Measurements from ENCODE around the gene PIGV.

The PIGV gene

DNA sequence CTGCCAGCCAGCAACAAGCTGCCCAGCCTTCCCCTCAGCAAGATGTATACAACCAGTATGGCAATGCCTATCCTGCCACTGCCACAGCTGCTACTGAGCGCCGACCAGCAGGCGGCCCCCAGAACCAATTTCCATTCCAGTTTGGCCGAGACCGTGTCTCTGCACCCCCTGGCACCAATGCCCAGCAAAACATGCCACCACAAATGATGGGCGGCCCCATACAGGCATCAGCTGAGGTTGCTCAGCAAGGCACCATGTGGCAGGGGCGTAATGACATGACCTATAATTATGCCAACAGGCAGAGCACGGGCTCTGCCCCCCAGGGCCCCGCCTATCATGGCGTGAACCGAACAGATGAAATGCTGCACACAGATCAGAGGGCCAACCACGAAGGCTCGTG is 13.3 kb upstream of the PIGV start:
- no peak for DNase-seq

DNA sequence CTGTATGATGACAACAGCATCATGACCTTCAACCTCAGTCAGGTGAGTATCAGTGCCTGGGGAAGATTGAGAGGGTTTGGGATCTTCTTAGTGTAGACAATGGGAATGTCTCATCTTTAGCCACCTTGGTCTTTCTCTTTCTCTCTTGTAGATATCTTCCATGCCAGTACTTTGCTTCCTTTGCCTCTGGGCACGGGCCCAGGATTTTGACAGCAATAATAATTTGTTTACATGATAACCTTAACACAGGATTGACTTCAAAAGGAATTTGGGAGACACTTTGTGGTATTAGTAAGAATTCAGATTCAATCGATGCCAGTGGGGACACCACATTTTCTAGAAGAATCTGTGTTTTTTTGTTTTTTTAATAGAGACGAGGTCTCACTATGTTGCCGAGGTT is 12.1 kb upstream of the PIGV start:
- no peak for DNase-seq

DNA sequence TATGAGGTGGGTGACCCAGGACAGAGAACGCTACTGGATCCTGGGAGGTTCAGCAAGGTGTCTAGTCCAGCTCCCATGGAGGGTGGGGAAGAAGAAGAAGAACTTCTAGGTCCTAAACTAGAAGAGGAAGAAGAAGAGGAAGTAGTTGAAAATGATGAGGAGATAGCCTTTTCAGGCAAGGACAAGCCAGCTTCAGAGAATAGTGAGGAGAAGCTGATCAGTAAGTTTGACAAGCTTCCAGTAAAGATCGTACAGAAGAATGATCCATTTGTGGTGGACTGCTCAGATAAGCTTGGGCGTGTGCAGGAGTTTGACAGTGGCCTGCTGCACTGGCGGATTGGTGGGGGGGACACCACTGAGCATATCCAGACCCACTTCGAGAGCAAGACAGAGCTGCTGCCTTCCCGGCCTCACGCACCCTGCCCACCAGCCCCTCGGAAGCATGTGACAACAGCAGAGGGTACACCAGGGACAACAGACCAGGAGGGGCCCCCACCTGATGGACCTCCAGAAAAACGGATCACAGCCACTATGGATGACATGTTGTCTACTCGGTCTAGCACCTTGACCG is 8.6 kb upstream of the PIGV start:
- no peak for DNase-seq

DNA sequence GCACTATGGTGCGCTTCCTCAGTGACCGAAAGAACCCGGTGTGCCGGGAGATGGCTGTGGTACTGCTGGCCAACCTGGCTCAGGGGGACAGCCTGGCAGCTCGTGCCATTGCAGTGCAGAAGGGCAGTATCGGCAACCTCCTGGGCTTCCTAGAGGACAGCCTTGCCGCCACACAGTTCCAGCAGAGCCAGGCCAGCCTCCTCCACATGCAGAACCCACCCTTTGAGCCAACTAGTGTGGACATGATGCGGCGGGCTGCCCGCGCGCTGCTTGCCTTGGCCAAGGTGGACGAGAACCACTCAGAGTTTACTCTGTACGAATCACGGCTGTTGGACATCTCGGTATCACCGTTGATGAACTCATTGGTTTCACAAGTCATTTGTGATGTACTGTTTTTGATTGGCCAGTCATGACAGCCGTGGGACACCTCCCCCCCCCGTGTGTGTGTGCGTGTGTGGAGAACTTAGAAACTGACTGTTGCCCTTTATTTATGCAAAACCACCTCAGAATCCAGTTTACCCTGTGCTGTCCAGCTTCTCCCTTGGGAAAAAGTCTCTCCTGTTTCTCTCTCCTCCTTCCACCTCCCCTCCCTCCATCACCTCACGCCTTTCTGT is 7.3 kb upstream of the PIGV start:
- no peak for DNase-seq

DNA sequence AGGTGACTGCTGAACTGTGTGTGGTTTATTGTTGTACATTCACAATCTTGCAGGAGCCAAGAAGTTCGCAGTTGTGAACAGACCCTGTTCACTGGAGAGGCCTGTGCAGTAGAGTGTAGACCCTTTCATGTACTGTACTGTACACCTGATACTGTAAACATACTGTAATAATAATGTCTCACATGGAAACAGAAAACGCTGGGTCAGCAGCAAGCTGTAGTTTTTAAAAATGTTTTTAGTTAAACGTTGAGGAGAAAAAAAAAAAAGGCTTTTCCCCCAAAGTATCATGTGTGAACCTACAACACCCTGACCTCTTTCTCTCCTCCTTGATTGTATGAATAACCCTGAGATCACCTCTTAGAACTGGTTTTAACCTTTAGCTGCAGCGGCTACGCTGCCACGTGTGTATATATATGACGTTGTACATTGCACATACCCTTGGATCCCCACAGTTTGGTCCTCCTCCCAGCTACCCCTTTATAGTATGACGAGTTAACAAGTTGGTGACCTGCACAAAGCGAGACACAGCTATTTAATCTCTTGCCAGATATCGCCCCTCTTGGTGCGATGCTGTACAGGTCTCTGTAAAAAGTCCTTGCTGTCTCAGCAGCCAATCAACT is 6.4 kb upstream of the PIGV start:
- no peak for DNase-seq

DNA sequence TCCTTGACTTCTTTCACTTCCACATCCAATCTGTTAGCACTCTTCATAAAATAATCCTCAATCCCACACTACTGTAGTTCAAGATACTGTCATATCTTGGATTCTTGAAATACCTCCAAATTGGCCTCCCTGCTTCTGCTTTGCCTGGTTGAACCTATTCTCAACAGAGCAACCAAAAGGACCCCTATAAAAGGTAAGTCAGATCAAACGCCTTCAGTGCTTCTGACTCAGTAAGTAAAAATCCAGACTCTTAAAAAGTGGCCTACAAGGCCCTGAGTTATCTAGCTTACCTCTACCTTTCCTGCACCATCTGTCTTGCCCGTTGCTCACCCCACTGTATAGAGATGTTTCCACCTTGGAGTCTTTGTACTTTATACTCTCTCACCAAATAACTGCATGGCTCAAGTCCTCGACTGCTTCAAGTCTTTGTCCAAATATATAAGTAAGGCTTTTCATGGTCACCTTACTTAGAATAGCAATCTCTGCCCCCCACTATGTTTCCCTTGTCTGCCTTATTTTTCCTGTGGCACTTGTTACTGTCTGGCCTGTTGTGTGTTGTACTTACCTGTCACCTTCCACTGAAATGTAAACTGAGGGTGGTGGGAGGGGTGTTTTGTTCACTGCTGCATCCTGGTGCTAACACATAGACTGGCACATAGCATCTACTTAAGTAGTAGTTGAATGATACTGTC is 5.1 kb upstream of the PIGV start:
- DNase-seq, result no peak

DNA sequence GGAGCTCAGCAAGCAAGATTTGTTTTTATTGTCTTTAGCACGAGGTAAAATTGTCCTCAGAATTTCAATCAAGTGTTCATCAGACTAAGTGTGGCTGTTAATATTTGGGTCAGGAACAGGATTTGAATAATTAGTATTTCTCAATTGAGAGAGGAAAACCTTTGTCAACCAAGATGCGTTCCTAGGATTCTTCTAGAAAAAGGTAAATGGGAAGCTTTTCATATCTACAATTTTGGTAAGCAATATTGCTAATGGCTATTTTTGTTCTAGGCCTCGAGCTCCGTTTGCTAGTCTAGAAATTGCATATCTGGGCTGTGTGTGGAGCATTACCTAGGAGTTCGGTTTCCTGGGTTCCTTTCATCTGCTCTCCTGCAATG is 4.1 kb upstream of the PIGV start:
- DNase-seq, result no peak

DNA sequence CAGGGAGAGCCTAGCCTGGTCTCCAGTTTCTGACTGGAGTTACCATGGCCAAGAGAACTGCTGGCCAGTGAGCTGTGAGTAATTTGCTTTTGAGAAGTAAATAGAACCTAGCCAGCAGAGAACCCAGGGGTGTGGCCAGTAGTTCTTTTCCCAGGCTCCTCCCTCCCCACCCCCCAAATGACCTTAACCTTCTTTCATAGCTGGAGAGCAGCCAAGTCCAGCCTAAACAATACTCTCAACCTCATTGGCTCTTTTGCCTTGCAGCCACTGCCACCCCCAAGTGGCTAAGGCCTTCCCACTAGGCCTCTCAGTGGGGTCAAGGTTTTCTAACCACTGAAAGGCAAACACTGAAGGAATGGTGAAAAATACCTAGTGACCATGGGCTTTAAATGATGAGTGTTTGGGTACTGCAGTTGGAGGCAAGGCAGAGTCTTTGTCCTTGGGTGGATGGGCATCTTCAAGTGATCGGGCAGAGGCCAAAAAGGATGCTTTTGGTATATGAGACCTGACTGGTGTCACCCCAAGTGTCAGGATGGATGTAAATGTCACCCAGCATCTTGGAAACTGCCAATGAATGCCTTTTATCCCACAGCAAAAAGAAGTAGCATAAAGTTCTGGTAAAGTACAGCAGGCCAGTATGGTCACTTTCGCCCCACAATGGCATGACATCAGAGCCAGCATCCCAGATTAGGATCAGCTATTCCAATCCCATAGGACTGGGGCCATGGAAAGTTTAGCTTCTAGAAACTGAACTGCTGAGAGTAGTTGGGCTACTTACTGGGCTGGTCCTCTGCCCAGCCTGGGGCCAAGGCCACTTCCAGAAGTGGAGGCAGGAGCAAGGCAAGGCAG is 3.5 kb upstream of the PIGV start:
- DNase-seq, result no peak

DNA sequence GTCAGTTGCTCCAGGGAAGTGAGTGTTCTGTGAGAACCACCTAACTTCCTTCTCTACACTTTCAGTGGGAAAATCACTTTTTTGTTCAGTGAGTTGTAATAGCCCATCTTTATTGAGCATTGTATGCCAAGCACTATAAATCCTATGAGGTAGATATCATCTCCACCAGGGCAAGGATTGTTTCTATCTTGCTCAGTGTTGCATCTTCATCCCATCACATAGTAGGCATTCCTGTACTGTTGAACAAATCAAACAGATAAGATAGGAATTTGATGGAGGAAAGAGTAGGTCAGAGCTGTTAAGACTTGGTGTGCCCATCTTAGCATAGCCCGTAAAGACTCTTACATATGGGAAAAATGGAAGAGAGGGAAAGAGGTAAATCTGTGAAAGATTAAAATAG is 2.9 kb upstream of the PIGV start:
- DNase-seq, result no peak

DNA sequence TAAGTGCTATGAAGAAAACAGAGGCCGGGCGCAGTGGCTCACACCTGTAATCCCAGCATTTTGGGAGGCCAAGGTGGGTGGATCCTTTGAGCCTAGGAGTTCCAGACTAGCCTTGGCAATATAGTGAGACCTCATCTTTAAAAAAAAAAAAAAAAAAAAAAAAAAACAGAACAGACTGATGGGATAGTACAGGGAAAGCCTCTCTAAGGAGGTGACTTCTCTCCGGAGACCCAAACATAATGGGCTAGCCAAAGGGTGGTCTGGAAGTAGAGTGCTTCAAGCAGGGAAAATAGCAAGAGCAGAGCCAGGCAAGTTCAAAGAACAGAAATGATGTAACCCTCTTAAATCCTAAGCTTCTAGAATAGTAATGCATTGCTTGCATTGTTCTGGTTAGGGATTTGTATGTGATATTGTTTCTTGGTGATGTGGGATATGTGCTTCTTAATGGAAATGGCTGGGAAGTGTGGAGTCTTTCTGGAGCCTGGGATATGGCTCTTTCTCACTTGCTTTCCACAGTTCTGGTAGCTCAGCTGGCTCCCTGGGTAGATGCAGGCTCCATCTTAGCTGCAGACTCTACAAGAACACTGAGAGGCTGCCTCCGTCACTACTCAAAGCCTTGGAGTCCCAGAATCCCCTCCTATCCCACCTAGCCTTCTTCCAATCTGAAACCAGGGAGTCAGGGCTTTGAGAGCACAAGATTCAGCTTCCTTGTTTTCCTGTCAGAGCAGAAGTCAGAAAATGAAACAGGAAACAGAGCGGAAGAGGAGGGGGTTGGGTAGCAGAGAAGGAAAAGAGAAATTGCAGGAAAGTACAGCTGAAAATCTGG is 1.9 kb upstream of the PIGV start:
- no peak for DNase-seq

DNA sequence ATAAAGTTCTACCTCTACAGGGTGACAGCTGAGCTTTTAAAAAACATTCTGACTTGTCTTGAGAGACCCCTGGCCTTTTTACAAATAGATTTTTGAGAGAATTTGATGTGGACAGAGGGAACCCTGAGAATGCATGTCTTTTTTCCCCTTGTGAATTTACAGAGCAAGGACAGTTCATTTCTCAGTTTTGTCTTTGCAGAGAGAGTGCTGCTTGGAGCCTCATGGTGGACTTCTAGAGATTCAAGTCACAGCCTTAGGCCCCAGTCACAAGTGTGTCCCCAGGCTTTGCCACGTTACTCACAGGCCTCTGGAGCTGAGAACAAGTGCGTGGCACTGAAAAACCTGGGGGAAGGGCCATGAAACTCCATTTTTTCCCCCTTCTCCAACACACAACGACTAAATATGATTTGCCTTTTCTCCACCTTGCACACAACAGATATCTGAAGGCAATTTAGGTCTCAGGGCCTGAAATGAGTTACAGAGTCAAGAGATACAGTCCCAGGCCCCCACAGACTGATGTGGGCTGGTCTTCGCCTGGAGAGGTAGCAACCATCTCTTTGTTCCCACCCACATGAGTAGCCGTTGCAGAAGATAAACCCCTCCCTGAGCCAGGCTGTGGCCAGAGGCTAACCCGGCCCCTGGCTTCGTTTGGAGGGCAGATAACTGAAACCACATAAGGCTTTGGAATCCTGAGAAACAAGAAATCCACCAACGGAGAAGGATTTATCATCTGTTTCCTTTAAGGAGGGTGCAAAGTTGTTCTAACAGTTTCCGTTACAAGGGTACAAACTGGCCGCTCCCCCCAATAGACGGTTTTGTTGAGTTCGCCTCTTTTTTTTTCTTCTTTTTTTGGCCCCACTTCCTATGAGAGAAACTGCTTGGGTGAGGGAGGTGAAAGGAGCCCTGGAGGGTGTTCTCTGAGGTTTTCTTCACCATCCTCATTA is 1.0 kb upstream of the PIGV start:
- DNase-seq, result no peak

DNA sequence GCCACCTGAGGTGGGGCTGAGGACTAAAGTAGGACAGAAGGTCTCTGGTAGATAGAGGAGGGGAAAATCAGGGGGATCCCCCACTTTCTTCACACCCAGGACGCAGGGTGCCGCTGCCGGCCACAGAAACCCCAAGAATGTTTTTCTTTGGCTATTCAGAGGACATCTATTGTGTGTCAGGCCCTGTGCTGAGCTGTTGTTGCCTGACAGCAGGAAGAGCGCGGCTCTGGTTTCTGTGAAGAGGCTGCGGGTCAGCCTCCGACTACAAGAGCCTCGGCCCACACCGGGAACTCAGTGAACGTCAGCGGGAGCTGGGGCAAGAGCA is 407 bp upstream of the PIGV start:
- no peak for DNase-seq

DNA sequence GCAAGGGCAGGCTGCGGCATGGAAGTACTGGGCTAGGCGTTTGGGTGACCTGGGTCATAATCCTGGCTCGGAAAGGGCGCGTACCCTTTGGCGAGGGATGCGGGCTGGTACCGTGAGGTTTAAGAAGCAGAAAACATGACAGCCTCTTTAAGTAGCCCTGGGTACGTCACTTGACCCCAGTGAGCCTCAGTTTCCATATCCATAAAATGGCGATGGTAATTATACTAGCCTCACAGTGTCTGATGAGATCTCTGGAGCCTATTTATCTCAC is 700 bp downstream of the PIGV start:
- no peak for DNase-seq

DNA sequence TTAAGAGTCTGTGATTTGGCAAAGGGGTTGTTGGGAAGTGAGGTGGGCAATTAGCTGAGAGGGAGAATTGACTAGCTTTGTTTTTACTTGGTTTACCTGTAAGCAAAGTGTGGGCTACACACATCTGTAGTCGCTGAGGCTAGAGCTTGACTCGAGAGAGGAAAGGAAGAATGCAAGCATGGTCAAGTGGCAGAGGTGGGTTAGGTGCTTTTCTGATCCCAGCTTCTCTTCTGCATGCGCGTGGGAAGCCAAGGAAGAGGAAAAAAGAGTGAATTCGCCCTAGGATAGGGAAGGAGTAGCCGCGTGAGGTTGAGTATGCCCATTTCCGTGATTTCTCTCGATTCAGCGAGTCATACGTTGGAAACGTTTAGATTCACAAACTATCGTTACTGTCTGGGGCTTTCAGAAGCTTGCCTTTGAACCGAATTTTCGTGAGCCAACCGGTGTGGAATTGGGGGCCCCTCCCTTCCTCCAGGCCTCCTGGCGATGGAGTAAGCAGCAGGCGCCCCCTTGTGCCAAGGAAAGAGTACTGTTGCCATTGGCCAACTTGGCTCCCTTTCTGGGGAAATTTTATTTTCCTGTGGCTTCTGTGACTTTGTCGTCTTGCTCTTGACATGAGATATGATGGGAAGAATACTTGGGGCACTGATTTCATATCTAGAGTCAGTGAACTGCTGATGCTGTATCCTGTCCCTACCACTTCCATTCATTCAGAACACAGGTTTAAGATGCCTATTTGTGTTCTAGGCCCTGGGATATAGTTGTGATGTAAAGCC is 1.3 kb downstream of the PIGV start:
- DNase-seq, result no peak

DNA sequence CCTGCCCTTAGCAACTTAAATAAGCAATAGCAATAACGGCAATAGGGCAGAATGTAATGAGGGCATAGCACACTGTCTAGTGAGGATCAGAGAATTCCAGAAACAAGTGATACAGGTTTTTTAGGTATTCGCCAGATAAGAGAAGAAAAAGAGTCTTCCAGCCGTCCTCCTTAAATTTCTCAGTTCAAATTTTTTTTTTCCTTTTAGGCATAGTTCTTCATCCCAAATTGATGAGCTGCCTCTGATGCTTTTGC is 1.8 kb downstream of the PIGV start:
- no peak for DNase-seq

DNA sequence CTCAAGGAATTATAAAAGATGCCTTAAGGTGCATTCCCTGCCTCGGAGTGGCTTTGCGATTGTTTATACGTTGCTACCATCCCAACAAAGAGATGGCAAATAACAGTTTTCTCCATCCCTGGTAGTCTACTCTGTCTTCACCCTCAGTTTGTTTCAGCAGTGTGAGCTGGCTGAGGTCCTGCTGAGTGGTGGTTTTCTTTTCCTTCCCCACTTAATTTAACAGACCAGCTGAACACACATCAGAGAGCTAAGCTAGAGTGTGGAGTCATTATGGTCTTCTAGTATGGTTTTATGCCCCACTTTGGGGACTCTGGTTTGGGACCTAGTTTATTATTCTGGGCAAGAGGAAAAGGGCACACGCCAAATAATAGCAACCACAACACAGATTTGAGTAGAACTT is 2.2 kb downstream of the PIGV start:
- no peak for DNase-seq

DNA sequence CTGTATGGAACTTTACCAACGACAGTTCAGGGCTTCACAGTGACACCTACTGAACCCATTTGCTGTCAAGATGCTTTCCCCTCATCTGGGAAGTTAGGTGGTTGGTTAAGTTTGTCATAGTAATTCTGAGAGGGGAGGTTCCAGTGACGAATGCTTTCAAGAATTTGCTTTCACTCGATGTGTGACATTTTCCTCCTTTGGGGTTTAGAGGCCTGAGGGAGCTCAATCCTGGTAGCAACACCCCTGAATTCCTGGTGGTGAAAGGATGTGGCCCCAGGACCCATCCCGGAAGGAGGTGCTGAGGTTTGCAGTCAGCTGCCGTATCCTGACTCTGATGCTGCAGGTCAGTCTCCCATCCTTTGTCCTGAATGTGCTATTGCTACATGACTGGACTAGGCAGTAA is 2.8 kb downstream of the PIGV start:
- DNase-seq, result no peak

DNA sequence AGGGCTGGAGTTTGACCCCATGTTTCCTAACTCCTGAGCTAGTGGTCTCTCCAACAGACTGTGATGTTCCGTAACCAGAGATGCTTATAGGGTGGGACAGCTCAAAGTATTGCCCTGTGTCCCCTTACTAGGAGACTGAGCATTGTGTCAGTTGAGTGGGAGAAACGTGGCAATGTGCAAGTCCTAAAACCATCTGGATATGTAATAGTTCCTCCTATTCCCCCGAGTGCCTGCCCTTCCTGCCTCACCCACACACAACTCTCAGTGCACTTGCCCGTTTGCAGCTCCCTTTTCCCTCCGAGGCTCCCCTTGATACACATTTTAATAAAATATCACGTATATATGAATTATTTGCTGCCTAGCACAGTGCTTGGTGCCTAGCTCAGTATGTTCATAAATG is 3.4 kb downstream of the PIGV start:
- DNase-seq, result no peak

DNA sequence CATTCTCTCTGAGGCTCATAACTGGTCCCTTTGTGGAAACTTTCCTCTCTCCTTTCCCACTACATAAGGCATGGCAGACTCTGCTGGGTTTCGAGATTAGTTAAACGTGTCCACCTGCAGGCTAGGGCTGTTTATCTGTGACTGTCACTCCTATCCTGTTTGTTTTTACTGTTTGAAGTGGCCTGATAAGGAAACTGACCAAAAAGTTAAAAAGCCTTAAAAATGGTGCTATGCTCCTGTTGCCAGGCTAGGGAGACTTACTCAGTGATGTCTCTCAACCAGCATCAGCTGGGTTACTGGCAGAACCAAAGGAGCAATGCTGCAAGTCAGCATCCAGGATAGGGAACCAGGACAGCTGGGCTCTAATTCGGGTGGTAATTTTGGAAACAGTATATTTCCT is 3.9 kb downstream of the PIGV start:
- DNase-seq, result no peak

DNA sequence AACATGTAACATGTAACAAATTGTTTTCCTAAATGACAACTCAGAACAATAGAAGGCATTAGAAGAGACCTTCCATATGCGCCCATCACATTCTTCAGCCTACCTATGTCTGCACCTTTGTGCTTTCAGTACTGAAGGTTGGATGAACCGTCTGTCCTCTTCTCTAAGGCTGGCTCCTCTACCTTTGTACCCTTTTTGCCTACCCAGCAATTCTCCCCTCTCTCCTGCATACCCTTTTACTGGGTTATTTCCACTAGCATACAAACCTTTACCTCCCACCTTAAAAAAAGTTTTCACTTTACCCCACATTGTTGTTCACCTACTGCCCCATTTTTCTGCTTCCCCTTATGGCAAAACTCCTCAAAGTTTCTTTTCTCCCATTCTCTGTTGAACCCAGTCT is 5.2 kb downstream of the PIGV start:
- no peak for DNase-seq

DNA sequence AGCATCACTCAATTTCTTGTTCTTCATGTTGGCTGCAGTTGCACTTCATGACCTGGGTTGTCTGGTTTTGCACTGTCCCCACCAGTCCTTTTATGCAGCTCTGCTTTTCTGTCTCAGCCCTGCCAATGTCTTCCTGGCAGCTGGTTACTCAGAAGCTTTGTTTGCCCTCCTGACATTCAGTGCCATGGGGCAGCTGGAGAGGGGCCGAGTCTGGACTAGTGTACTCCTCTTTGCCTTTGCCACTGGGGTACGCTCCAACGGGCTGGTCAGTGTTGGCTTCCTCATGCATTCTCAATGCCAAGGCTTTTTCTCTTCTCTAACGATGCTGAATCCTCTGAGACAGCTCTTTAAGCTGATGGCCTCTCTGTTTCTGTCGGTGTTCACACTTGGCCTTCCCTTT is 6.6 kb downstream of the PIGV start:
- no peak for DNase-seq
